Mesendoderm (in vitro differentiated cells): ENCODE measurements around the gene IL17RB.

ENCODE experiments used
- DNase-seq: peaks from one replicate; pipeline ENCODE4 v3.0.0; 2013
- H2AK5ac ChIP-seq: 2 replicates; pipeline ENCODE4 v1.6.1; 2013; ENCODE audit warnings: low read length, inconsistent platforms
- H2BK120ac ChIP-seq: 2 replicates; pipeline ENCODE4 v1.6.1; 2013; ENCODE audit warnings: low read depth, mild to moderate bottlenecking, low read length, moderate library complexity, mixed read lengths
- H2BK15ac ChIP-seq: replicated peaks from 2 replicates; pipeline ENCODE4 v1.6.1; 2013; ENCODE audit warnings: low read depth, mild to moderate bottlenecking, moderate library complexity
- H2BK5ac ChIP-seq: 2 replicates; pipeline ENCODE4 v1.6.1; 2013; ENCODE audit warnings: low read length, inconsistent platforms
- H3K18ac ChIP-seq: 2 replicates; pipeline ENCODE4 v1.6.1; 2013; ENCODE audit warnings: mild to moderate bottlenecking, low read length, mixed read lengths
- H3K23ac ChIP-seq: one replicate; pipeline ENCODE4 v1.6.1; 2013; ENCODE audit warnings: low read length
- H3K27ac ChIP-seq: 2 replicates; pipeline ENCODE4 v1.5.1; 2013; ENCODE audit warnings: low read depth, mild to moderate bottlenecking, inconsistent platforms, low read length, moderate library complexity
- H3K27me3 ChIP-seq: 2 replicates; pipeline ENCODE4 v1.6.1; 2013; ENCODE audit warnings: low read length, control low read depth, mild to moderate bottlenecking, inconsistent platforms; ENCODE audit not compliant: insufficient read depth, poor library complexity
- H3K36me3 ChIP-seq: 2 replicates; pipeline ENCODE4 v1.6.1; 2013; ENCODE audit warnings: low read length, inconsistent platforms; ENCODE audit not compliant: control insufficient read depth, insufficient read depth
- H3K4ac ChIP-seq: one replicate; pipeline ENCODE4 v1.6.1; 2013; ENCODE audit warnings: low read depth, mild to moderate bottlenecking, low read length, moderate library complexity
- H3K4me1 ChIP-seq: 2 replicates; pipeline ENCODE4 v1.6.1; 2013; ENCODE audit warnings: low read depth, low read length, inconsistent platforms; ENCODE audit not compliant: control insufficient read depth
- H3K4me2 ChIP-seq: 2 replicates; pipeline ENCODE4 v1.6.1; 2013; ENCODE audit warnings: low read length
- H3K4me3 ChIP-seq: 2 replicates; pipeline ENCODE4 v1.5.1; 2013; ENCODE audit warnings: mild to moderate bottlenecking, low read length
- H3K56ac ChIP-seq: one replicate; pipeline ENCODE4 v1.6.1; 2013; ENCODE audit warnings: low read length
- H3K79me1 ChIP-seq: 2 replicates; pipeline ENCODE4 v1.6.1; 2013; ENCODE audit warnings: low read length, inconsistent platforms
- H3K79me2 ChIP-seq: 2 replicates; pipeline ENCODE4 v1.6.1; 2013; ENCODE audit warnings: mild to moderate bottlenecking, low read length; ENCODE audit not compliant: control insufficient read depth, insufficient read depth
- H3K9ac ChIP-seq: 2 replicates; pipeline ENCODE4 v1.6.1; 2013; ENCODE audit warnings: low read length, inconsistent platforms
- H4K5ac ChIP-seq: one replicate; pipeline ENCODE4 v1.6.1; 2013; ENCODE audit warnings: low read length
- H4K8ac ChIP-seq: one replicate; pipeline ENCODE4 v1.6.1; 2013; ENCODE audit warnings: low read depth, mild to moderate bottlenecking, control low read depth, low read length, moderate library complexity
- whole genome bisulfite sequencing: extraction: QIAGEN DNeasy Blood & Tissue Kit; methylation state at CpG from one replicate; pipeline ENCODE4 v1.1.7; 2013; ENCODE audit warnings: low lambda C conversion rate, missing lambda C conversion rate; ENCODE audit not compliant: insufficient coverage; ENCODE audit errors: extremely low coverage; 5-methylcytosine and 5-hydroxymethylcytosine counted together

Gene IL17RB

GRCh38 chr3:53845103-53845880 lies 1.1 kb upstream of the IL17RB start:
- peak overlapping the region; percentile 84 for H3K56ac ChIP-seq
- no peaks in the 10 kb centered on the region for H3K36me3 ChIP-seq
- H3K27me3 ChIP-seq, result peaks cover 3% of the 10 kb centered on the region
- no peak overlapping the region for H2BK5ac ChIP-seq
- peak overlapping the region; percentile 64 for H3K18ac ChIP-seq
- H3K4ac ChIP-seq, result peak overlapping the region; percentile 74
- DNase-seq, result peak; percentile 94
- H3K4me1 ChIP-seq, result peaks cover 10% of the 10 kb centered on the region
- peak overlapping the region; percentile 31 for H3K4me3 ChIP-seq
- H4K5ac ChIP-seq, result no peak overlapping the region
- H2BK15ac ChIP-seq, result no peak overlapping the region
- peak overlapping the region; percentile 51 for H3K4me2 ChIP-seq
- H3K23ac ChIP-seq, result no peak overlapping the region
- H2BK120ac ChIP-seq, result no peak overlapping the region
- H2AK5ac ChIP-seq, result no peak overlapping the region
- no peak overlapping the region for H4K8ac ChIP-seq
- H3K79me2 ChIP-seq, result no peaks in the 10 kb centered on the region
- H3K27ac ChIP-seq, result no peak overlapping the region
- WGBS, result no CpG with 5 or more reads among the region's 25 CpGs
- no peaks in the 10 kb centered on the region for H3K79me1 ChIP-seq
- H3K9ac ChIP-seq, result peak overlapping the region; percentile 72

GRCh38 chr3:53845881-53846133 lies 561 bp upstream of the IL17RB start:
- H3K4me1 ChIP-seq, result peaks cover 10% of the 10 kb centered on the region
- no peak overlapping the region for H3K23ac ChIP-seq
- no peak overlapping the region for H2BK15ac ChIP-seq
- H2BK5ac ChIP-seq, result no peak overlapping the region
- no peak overlapping the region for H3K27ac ChIP-seq
- H4K8ac ChIP-seq, result no peak overlapping the region
- peaks cover 3% of the 10 kb centered on the region for H3K27me3 ChIP-seq
- H3K36me3 ChIP-seq, result no peaks in the 10 kb centered on the region
- no peak overlapping the region for H4K5ac ChIP-seq
- peak overlapping the region; percentile 51 for H3K4me2 ChIP-seq
- H3K56ac ChIP-seq, result peak overlapping the region; percentile 84
- H3K4me3 ChIP-seq, result peak overlapping the region; percentile 31
- WGBS, result no CpG with 5 or more reads among the region's 34 CpGs
- peak overlapping the region; percentile 74 for H3K4ac ChIP-seq
- no peaks in the 10 kb centered on the region for H3K79me1 ChIP-seq
- no peaks in the 10 kb centered on the region for H3K79me2 ChIP-seq
- peak overlapping the region; percentile 64 for H3K18ac ChIP-seq
- H3K9ac ChIP-seq, result peak overlapping the region; percentile 72
- H2AK5ac ChIP-seq, result no peak overlapping the region
- DNase-seq, result no peak
- H2BK120ac ChIP-seq, result no peak overlapping the region

- no peak overlapping the region for H3K18ac ChIP-seq
- H3K27me3 ChIP-seq, result peaks cover 3% of the 10 kb centered on the region
- H4K8ac ChIP-seq, result no peak overlapping the region
- H3K56ac ChIP-seq, result peak overlapping the region; percentile 84
- peak overlapping the region; percentile 74 for H3K9ac ChIP-seq
- no peak overlapping the region for H3K4me3 ChIP-seq
- no peak overlapping the region for H4K5ac ChIP-seq
- WGBS, result no CpG with 5 or more reads among the region's 10 CpGs
- no peak overlapping the region for H2BK15ac ChIP-seq
- H3K4me2 ChIP-seq, result peak overlapping the region; percentile 51
- no peaks in the 10 kb centered on the region for H3K79me2 ChIP-seq
- H3K23ac ChIP-seq, result no peak overlapping the region
- H2AK5ac ChIP-seq, result no peak overlapping the region
- H3K4me1 ChIP-seq, result peaks cover 10% of the 10 kb centered on the region
- H3K36me3 ChIP-seq, result no peaks in the 10 kb centered on the region
- H2BK120ac ChIP-seq, result no peak overlapping the region
- no peak for DNase-seq
- H2BK5ac ChIP-seq, result no peak overlapping the region
- no peak overlapping the region for H3K4ac ChIP-seq
- H3K27ac ChIP-seq, result no peak overlapping the region
- no peaks in the 10 kb centered on the region for H3K79me1 ChIP-seq
These were observed 435 bp downstream of the IL17RB start for GRCh38 chr3:53846851-53847155.

GRCh38 chr3:53849916-53850315 lies 3.5 kb downstream of the IL17RB start:
- no peak overlapping the region for H2BK15ac ChIP-seq
- no peak overlapping the region for H3K9ac ChIP-seq
- H3K23ac ChIP-seq, result no peak overlapping the region
- no peak overlapping the region for H3K4me3 ChIP-seq
- no peaks in the 10 kb centered on the region for H3K36me3 ChIP-seq
- H4K5ac ChIP-seq, result no peak overlapping the region
- H2BK5ac ChIP-seq, result no peak overlapping the region
- no peak overlapping the region for H2AK5ac ChIP-seq
- no peak overlapping the region for H2BK120ac ChIP-seq
- no CpG with 5 or more reads among the region's 7 CpGs for WGBS
- no peak overlapping the region for H4K8ac ChIP-seq
- no peak overlapping the region for H3K18ac ChIP-seq
- H3K27ac ChIP-seq, result no peak overlapping the region
- no peaks in the 10 kb centered on the region for H3K79me1 ChIP-seq
- H3K27me3 ChIP-seq, result peaks cover 3% of the 10 kb centered on the region
- no peak for DNase-seq
- H3K4me1 ChIP-seq, result no peaks in the 10 kb centered on the region
- no peak overlapping the region for H3K4ac ChIP-seq
- no peaks in the 10 kb centered on the region for H3K79me2 ChIP-seq
- no peak overlapping the region for H3K4me2 ChIP-seq
- H3K56ac ChIP-seq, result no peak overlapping the region

- no peak overlapping the region for H3K4me2 ChIP-seq
- no CpG with 5 or more reads among the region's 5 CpGs for WGBS
- H2BK5ac ChIP-seq, result no peak overlapping the region
- no peak overlapping the region for H3K56ac ChIP-seq
- H3K4ac ChIP-seq, result no peak overlapping the region
- no peak overlapping the region for H4K5ac ChIP-seq
- no peaks in the 10 kb centered on the region for H3K79me1 ChIP-seq
- H3K9ac ChIP-seq, result no peak overlapping the region
- peaks cover 3% of the 10 kb centered on the region for H3K27me3 ChIP-seq
- H4K8ac ChIP-seq, result no peak overlapping the region
- no peaks in the 10 kb centered on the region for H3K79me2 ChIP-seq
- H3K18ac ChIP-seq, result no peak overlapping the region
- no peak for DNase-seq
- H3K36me3 ChIP-seq, result no peaks in the 10 kb centered on the region
- no peak overlapping the region for H3K23ac ChIP-seq
- no peak overlapping the region for H2BK120ac ChIP-seq
- H2AK5ac ChIP-seq, result no peak overlapping the region
- H3K27ac ChIP-seq, result no peak overlapping the region
- no peak overlapping the region for H2BK15ac ChIP-seq
- no peak overlapping the region for H3K4me3 ChIP-seq
- no peaks in the 10 kb centered on the region for H3K4me1 ChIP-seq
These were observed 4.5 kb downstream of the IL17RB start for GRCh38 chr3:53850895-53851294.

GRCh38 chr3:53856964-53857363 lies 10.6 kb downstream of the IL17RB start:
- no peak overlapping the region for H4K8ac ChIP-seq
- WGBS, result no CpG with 5 or more reads among the region's 7 CpGs

More at GRCh38 chr3:53856964-53857363, 10.6 kb downstream of the IL17RB start:
- H3K4ac ChIP-seq, result no peak overlapping the region
- H3K79me2 ChIP-seq, result no peaks in the 10 kb centered on the region
- H3K4me3 ChIP-seq, result no peak overlapping the region
- no peak overlapping the region for H3K27ac ChIP-seq
- H3K9ac ChIP-seq, result no peak overlapping the region
- no peaks in the 10 kb centered on the region for H3K27me3 ChIP-seq
- no peak overlapping the region for H2BK120ac ChIP-seq
- no peak overlapping the region for H3K18ac ChIP-seq
- no peak overlapping the region for H3K4me2 ChIP-seq
- H3K36me3 ChIP-seq, result no peaks in the 10 kb centered on the region
- H3K23ac ChIP-seq, result no peak overlapping the region
- no peak for DNase-seq
- H2BK15ac ChIP-seq, result no peak overlapping the region
- H3K79me1 ChIP-seq, result no peaks in the 10 kb centered on the region
- H4K5ac ChIP-seq, result no peak overlapping the region
- no peak overlapping the region for H3K56ac ChIP-seq
- H3K4me1 ChIP-seq, result no peaks in the 10 kb centered on the region
- no peak overlapping the region for H2AK5ac ChIP-seq
- no peak overlapping the region for H2BK5ac ChIP-seq
